ENCODE results near the gene GMEB2. TPM values are rescaled to one million over a fixed set of nuclear protein-coding genes. Genes with fewer than 3 reads are reported as not detected.
"Not testable (repeated sequence)": the region's sequence is repeated elsewhere in the genome, so short reads cannot be mapped to it uniquely, and the experiment has no call there.

The GMEB2 gene
- polyA plus RNA-seq, 1 donor: 8.0 TPM

DNA sequence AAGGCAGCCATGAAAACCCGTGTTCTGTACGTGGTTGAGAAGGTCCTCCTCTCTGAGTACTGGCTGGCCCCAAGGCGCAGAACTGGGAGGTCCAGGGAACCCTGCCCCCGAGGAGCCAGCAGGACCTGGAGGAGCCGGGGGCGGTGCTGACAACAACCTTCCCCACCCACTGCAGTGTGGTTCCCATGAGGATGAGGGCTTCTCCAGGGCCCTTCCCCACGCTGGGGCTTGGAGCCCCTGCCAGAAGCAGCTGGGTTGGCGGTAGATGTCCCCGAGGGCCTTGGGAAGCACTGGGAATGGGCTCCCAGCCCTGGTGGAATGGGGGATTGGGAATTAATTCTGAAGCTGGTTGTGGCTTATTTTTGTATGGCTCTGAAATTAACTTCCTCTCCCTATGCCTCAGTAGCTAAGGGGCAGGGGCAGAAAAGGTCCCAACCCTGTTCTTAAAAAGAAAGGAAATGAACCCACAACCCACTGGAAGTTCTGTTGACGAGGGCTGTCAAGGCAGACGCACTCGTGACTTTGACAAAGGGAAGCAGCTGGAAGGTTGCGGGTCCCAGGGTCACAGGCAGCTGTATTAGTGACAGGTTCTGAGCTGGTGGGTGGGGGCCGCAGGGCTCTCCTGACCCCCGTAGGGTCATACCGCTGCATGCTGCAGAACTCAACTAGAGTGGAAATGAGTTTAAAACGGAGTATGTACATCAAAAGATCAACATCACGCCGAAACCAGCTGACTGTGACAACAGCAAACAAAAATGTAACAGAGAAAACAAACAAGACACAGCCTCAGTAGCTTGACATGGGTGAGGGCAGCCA, 38.9 kb downstream of the GMEB2 start:
- DNase-seq: no peak

DNA sequence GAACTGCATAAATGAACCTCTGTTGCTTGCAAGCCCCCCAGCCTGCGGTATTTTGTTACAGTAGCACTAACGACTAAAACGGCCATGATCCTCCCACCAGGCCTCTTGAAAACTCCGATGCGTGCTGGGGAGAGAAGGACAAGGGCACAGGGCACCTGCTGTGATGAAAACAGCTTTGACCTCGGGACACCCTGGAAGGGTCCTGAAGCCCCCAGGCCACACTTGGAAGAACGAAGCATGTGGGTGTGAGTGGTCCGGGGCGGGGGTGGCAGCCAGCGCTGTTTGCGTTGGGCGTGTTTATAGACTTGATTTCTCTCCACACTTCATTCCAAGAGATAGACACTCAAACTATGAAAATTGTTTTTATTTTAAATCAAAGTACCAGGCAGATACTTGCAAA, 39.6 kb downstream of the GMEB2 start:
- no peak for DNase-seq

DNA sequence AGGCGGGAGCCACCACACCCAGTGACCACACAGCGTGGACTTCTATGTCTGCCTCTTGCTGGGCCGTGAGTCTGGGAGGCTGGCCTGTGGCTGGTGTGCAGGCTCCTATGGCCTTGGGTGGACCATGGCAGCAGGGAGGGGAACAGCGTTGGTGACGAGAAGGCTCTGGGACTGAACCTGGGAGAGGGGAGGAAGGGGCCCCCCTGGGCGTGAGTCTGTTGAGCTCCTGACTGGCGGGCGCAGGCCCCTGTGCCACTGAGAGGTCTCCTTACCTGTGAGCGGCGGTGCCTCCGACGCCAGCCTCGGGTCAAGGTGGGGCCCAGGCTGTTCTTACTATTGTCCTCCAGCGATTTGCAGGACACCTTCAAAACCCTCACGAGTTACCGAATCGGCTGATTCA, 40.1 kb downstream of the GMEB2 start:
- DNase-seq: no peak

DNA sequence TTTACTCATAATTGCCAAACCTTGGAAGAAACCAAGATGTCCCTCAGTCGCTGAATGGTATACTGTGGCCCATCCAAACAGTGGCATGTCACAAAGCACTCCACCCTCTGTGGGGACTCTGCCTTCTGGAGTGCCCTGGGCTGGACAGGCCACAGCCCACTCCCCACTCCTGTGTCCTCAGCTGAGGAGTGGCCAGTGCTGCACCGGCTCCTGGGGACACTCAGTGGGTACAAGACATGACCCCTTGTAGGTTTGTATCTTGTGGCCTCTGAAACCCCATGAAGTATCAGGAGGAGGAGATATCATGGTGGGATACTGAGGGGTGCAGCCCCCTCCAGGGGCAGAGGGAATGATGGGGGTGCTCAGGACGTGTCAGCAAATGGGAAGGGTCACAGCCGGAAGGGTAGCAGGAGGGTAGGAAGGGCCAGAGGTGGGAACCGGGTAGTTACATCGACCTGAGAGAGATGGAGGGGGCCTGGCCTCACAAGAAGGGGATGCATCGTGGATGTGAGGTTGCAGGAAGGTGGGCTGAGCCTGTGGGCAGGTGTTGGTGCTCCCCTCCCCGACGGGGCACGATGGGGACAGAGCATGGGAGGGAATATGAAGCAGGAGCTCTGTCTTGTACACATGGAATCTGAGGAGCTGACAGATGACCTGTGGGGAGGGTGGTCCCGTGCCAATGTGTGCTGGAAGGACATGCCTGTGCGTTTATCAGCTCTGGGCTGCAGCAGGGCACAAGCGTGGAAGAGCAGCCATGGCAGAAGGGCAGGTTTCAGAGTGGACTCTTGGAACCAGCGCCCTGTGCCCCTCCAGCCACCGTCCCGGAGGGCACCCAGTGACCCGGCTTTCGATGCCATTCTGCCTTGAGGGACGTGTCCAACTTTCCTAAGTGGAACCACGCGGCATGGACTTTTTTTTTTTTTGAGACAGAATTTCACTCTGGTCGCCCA, 41.0 kb downstream of the GMEB2 start:
- no peak for DNase-seq

DNA sequence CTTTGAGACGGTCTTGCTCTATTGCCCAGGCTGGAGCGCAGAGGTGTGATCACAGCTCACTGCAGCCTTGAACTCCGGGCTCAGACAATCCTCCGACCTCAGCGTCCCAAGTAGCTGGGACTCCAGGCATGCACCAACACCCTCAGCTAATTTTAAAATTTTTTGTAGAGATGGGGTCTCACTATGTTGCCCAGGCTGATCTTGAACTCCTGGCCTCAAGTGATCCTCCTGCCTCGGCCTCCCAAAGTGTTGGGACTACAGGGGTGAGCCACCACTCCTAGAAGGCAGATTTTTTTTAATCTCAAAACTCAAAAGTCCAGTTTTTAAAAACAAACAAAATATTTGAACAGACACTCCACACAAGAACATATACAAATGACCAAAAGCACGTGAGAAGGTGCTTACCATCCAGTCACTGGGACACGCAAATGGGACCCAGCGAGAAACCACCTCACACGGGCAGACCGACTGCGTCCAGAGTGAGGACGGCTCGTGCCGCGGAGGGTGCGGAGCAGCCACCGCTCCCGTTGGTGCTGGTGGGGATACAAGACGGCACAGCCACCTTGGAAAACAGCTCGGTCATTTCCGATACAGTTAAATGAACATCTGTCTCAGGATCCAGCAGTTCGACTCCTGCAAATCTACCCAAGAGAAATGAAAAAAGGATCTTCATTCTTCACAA, 44.4 kb downstream of the GMEB2 start:
- no peak for DNase-seq

DNA sequence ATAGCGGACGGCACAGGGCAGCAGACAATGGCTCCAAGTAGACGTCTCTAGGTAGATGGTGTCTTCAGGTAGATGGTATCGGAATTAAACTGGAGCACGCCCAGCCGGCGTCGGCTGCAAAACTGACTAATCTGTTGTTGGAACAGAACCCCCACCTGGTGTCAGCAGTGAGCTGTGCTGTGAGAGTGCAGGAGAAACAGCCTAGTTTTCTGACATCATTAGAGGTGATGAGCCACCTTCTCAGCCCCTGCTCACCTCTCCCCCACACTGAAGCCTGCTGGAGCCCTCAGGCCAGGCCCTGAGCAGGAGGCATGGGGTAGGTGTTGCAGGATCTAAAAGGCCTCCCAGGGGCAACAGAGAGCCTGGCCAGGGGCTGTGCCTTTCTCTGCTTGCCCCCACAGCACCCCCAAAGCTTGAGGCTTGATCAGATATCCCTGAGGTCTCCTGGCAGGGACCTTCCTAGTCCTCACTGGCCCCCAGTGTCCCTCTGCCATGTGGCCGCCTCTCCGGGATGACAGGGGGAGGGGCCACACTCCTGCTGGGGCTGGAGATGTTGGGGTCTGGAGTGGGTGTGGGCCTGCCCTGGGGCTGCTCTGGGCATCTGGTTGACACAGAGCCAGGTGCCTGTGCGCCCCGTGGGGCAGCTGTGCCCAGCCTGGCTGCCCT, 46.0 kb downstream of the GMEB2 start:
- DNase-seq: no peak

DNA sequence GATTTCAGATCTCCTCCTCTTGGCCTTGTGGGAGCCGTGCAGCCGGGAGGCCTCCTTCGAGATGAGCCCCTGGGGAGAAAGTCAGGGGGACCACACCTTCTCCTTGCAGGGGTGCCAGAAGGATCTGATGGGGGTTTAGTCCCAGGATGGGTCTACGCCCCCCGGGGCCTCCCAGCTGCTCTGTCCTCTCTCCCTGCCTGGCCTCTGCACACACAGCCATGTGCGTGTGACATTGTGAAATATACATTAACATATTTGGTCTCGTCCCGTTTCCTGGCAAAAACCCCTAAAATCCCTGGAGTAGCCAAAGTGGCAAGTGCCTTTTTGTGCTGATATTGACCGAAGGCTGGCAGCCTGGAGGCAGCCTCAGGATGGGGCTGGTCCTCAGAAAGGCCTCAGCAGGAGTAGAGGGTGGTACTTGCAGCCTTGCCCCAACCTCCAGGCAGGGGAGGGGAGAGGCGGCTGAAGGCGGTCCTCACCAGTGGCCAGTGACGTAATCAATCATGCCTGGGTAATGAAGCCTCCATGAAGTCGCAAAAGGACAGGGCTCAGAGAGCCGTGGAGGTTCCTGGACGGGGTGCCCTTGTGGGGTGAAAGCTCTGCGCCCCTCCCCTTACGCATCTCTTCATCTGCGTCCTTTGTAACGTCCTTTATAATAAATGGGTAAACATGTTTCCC, 47.7 kb downstream of the GMEB2 start:
- DNase-seq: no peak

DNA sequence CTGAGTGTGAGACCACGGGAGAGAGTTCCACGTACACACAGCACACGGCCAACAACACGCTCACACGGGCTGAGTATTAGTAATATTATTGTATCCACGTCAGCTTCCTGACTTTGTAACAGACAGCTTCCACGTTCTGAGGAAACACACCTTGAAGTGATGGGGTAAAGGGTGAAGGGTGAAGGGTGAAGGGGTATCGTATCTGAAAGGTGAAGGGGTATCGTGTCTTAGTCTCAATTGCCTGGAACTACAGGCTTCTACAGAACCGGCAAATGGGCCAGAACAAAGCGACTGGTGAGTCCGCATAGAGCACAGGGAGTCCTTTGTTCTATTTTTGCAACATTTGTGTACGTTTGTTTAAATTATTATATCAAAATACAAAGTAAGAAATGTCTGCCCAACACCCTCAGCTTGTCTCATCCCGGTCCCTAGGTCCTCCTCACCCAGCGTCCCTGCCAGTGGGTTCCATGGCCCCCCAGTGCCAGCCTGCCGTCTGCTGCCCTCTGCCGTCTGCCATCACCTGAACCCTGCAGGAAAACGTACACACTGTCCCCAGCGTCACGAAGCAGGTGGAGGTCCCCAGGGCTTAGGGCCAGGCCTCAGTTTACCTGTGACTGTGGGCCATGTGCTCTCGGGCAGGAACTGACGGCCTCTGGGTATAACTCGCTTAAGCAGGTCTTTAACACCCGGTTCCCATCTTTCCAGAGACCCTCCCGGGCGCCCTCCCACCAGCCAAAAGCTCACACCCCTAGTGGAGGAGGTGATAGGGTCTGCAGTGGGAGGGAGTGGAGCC, 48.5 kb downstream of the GMEB2 start:
- no peak for DNase-seq

DNA sequence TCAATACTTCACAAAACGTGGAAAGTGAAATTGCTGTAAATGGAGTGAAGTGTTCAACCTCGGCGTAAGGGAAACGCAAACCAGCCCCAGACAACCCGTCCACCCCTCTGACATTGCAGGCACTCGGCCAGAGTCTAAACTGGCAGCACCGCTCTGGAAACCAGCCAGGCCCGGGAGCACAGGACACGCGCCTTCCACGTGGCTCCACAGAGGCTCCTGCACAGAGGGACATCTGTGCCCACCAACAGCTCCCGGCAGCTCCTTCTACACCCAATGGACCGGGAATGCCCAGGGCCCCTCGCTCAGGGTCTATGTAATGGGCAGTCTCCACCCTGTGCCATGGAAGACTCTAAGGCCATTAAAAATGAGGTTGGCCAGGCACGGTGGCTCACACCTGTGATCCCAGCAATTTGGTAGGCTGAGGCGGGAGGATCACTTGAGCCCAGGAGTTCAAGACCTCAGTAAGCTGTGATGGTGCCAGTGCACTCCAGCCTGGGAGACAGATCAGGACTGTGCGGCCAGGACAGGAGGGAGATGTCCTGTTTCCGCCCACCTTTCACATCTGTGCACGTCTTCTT, 49.5 kb downstream of the GMEB2 start:
- no peak for DNase-seq

DNA sequence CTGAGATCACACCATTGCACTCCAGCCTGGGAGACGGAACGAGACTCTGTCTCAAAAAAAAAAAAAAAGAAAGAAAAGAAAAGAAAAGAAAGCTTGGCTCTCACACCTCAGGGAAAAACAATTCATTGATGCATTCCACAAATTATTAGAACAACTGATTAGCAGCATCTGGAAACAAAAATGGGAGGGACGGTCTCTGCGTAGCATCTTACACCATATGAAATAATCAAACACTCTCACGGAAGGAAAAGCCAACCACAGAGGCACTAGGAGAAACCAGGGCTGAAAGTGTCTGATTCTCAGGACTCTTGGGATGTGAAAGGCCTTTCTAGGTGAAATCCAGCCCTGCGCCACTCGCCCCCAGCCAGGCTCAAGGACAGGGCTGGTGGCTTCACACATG, 50.6 kb downstream of the GMEB2 start:
- DNase-seq: no peak

DNA sequence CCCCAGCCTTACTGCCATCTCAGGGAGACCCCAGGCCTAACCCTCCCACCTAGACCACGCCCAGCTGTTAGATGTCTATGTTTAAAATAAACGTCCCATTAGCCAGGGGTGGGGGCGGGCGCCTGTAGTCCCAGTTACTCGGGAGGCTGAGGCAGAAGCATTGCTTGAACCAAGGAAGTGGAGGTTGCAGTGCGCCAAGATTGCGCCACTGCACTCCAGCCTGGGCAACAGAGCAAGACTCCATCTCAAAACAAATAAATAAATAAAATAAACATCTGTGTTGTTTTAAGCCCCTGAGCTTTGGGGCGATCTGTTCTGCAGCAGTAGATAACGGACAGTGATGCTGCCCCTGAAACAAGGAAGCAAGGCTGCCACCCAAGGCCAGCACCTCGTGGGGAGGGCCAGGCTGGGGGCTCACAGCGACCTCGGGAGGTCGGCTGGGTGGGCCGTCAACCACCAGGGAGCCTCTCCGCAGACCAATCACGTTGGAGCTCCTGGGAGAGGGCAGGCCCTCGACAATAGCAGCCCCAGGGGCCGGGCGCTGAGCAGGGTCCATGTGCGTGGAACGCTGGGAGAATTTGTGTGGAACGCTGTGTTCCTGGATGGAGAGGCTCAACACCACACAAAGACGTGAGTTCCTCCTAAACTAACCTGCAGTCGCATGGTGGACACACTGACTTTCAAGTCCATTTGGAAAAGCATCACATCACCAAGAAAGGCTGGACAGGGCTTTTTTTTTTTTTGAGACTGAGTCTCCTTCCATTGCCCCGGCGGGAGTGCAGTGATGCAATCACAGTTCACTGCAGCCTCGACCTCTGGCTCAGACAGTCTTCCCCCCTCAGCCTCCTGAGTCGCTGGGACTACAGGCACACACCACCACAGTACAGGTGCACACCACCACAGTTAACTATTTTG, 51.8 kb downstream of the GMEB2 start:
- no peak for DNase-seq

DNA sequence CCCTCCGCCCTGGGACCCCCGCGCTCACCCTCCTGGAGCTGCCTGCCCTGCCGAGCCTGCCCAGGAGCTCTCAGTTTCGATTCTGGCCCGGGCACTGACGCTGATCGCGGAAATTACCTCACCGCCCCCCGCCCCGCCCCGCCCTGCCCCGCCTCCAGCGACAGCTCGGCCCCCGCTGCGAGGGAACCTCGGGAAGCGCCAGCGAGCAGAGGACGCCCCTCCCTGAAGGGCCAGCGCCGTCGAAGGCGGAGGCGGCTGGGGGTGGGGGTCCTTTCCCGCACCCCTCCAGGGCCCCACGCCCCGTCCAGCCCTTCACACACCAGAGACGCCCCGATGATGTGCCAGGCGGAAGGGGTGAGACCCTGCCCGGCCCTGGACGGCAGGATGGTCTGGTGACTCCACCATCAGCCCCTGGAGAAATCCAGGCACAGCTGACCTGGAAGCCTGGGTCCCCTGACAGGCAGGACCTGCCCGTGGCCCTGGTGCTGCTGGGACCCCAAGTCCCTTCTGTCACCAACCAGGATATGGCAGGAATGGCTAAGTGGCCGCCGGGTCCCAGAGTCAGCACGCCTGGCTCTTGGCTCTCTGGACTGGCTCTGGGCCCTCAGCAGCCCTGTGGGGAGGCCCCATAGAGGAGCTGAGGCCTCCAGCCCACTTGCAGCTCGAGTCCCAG, 52.6 kb downstream of the GMEB2 start, which contains the start of gene HELZ2:
TSS of gene HELZ2 (minus strand) at position 84 of the 673 bp plus-strand sequence. CDS start 1,854 bp downstream, outside the sequence.
- DNase-seq: peak; percentile 65

DNA sequence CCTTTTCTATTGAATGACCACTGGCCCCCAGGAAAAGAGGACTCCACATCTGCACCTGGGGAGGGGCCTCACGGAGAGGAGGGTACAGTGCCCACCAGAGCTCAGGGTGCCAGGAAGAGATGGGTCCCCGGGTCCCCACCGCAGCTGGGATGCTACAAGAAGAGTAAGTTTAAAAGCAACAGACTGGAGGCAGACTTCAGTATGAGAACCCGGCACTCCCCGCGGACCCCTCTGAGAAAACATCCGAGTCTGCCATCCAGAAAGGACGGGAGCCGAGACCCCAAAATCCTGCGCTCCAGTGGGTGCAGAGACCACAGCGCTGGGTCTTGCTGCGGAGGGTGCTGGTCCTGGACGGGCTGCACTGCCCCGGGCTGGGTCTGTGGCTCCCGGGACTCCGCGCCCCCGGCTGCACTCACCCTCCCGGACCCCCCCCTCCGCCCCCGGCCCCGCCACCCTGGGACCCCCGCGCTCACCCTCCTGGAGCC, 53.2 kb downstream of the GMEB2 start:
- DNase-seq: no peak

DNA sequence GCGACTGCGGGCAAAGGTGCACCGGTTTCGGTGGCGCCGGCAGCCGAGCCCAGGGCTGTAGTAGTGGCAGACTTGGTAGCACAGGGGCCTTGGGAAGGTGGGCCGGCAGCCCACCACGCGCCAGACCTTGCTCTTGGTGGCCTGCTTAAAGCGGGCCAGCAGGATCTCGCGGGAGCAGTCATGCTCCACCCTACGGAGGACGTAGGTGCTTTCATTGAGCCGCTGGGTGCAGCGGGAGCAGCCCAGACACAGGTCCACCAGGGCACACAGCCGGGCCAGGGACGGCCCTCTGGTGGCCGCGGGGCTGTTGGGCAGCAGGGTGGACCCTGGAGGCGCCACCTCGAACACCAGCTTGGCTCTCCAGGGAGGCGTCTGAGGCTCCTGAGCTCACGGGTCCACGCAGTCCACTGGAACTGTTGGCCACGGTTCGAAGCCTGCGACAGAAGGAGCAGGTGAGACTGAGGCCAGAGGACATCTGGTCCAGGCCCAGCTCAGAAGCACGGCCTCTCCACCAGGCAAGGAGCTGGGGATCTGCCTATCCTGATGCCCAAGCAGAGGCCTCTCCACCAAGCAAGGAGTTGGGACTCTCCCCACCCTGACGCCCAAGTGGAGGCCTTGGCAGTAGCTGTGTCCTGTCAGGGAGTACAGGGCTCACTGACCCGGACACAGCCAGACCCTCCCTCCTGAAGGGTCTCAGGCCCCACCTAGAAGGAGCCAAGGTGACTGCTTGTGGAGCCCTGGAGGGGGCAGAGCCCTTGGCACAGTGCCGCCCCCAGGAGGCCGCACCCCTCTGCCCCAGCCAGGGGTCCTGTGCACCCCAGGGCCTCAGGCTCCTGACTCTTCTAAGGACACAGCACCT, 53.9 kb downstream of the GMEB2 start:
- DNase-seq: no peak

DNA sequence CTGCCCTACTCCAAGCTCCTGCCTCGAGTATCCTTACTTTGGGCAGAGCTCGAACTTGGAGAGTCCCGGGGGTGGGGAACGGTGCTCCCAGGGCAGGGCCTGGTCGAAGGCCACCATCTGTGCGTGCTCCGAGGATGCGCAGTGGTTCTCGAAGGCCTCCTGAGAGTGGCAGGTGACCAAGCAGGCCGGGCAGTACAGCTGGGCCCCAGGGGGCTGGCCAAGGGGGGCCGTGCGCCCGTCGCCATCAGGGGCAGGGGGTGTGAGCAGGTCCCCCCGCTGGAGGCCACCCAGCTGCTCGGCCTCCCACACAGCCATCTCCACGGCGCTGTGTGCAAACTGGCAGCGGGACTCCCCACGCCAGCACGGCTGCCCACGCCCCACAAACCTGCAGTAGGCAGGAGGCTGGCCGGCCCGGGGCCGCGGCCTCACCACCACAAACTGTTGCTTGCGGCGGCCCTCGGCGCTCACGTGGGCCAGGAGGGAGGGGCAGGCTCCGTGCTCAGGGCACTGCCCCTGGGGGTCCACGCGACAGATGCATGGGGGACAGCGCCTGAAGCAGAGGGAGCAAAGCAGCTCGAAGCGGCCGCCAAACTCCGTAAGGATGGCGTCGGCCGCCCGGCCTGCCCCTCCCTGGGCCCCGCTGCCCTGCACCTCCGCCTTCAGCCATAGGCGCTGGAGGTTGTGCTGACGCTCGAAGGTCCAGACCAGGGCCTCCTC, 54.7 kb downstream of the GMEB2 start:
- no peak for DNase-seq

DNA sequence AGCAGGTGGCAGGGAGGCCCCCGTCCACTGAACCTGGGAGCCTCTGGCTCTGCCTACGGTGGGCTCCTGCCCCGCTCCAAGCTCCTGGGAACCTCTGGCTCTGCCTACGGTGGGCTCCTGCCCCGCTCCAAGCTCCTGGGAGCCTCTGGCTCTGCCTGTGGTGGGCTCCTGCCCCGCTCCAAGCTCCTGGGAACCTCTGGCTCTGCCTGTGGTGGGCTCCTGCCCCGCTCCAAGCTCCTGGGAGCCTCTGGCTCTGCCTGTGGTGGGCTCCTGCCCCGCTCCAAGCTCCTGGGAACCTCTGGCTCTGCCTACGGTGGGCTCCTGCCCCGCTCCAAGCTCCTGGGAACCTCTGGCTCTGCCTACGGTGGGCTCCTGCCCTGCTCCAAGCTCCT, 55.8 kb downstream of the GMEB2 start:
- DNase-seq: not testable (repeated sequence)

All from hindlimb muscle (tissue), 1 donor.